Activated T-cell treated with anti-CD3 and anti-CD28 coated beads for 24 hours (primary cell): ENCODE results near the gene TMPRSS7.

Experiments
- DNase-seq: peaks from one replicate; pipeline ENCODE4 v3.0.0-alpha.2; 2020; ENCODE audit warnings: low read depth

The TMPRSS7 gene, protein sequence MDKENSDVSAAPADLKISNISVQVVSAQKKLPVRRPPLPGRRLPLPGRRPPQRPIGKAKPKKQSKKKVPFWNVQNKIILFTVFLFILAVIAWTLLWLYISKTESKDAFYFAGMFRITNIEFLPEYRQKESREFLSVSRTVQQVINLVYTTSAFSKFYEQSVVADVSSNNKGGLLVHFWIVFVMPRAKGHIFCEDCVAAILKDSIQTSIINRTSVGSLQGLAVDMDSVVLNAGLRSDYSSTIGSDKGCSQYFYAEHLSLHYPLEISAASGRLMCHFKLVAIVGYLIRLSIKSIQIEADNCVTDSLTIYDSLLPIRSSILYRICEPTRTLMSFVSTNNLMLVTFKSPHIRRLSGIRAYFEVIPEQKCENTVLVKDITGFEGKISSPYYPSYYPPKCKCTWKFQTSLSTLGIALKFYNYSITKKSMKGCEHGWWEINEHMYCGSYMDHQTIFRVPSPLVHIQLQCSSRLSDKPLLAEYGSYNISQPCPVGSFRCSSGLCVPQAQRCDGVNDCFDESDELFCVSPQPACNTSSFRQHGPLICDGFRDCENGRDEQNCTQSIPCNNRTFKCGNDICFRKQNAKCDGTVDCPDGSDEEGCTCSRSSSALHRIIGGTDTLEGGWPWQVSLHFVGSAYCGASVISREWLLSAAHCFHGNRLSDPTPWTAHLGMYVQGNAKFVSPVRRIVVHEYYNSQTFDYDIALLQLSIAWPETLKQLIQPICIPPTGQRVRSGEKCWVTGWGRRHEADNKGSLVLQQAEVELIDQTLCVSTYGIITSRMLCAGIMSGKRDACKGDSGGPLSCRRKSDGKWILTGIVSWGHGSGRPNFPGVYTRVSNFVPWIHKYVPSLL

DNA sequence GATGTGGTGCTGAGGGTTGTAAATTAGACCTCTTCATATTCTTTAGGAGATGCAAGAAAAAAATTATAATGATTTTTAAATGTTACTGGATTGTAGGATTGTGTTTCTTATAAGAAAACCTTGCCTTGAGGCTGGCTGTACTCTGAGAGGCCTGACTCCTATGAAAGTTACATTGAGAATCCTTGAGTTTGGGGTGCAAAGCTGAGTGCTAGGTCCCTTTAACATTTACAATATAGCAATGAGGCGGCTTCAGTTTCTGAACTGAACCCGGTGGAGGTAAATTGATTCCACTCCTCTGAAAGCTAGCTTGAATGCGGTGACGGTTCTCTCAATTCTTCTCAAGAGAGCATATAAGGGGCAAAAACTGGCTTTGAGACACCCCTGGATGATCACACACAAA lies at the start of gene TMPRSS7:
TMPRSS7 (plus strand) TSS at position 301 of the 400 bp plus-strand sequence. CDS start 110 bp downstream, outside the sequence.
- DNase-seq, result no peak

DNA sequence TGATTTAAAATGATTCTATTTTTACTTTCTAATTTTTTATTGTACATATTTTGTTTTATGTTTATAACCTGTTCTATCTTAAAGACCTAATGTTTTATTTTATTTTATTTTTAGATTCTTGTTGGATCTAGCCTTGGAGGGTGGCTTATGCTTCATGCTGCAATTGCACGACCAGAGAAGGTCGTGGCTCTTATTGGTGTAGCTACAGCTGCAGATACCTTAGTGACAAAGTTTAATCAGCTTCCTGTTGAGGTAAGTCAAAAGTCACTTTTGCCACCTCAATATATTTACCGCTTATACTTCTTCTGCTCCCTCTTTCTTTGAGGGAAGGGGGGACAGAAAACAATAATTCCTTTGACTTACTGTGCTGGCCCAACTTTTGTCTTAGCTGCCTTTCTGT lies 47.7 kb upstream of the TMPRSS7 start:
- no peak for DNase-seq

DNA sequence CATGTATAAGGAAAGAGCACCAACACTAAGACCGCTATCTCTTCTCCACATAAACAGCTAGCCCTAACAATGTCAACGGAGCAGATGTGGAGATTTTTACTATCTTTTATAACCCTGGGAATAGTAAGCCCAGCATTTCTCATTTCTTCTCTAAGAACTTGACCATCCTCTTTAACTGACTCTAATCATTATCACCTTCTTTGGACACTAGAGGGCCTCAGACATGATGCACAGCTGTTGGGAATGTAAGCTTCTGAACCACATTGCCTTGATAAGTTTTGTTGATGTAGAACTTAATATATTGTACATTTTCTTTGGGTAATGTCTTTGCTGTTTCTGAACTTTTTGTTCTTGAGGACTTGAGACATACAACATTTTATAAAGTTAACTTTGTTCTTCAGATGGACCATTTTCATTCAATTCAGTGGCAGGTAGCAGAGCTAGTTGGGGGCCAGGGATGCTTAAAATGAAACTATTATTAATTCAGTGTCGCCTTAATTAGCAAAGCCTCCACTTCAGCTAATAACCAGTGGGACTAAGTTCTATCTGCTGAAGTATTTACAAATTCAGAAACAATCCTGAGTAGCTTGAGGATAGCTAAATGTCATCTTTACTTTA lies 45.4 kb upstream of the TMPRSS7 start:
- DNase-seq, result no peak

DNA sequence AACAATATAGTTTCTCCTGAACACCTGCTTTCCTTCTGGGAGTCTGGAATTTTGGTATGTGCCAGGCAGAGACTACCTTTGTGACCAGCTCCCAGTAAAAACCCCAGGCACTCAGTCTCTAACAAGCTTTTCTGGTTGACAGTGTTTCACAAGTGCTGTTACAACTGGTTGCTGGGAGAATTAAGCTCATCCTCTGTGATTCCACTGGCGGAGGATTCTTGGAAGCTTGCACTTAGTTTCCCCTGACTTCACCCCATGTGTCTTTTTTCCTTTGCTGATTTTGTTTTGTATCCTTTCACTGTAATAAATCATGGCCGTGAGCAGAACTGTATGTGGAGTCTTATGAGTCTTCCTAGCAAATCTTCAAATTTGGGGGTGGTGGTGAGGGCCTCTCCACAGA lies 41.5 kb upstream of the TMPRSS7 start:
- no peak for DNase-seq

DNA sequence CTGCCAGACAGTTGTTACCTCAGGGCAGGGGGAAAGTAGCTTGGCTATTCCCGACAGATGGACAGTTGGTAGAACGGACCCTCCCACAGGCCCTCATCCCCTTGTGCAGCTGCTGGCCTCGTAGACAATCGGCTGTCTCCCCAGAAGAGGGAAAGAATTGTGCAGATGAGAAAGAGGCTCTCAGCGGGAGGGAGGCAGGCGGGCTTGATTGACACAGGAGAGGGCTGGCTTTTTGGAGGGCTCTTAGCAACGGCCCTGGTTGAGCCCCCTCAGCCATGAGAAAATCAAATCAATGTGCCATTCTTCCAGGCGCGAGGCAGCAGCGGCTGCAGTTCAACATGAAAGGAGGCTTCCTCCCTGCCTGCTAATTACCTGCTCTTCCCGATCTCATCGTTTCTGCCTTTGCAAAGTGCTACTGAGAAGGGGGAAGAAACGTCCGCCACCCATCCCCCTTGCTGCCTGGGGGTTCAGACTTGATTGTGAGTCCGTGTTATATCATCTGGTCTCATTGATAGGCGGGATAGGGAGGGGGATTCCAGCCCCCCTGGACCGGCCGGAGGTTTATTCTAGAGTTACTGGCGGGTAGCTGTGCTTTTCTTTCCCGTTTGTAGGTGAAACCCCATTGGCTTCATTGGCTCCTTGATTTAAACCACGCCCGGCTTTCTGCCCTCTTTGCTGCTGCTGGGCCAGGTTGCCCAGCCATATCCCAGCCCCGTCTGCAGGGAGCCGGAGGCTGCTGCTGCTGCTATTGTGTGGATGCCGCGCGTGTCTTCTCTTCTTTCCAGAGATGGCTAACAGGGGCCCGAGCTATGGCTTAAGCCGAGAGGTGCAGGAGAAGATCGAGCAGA lies 35.7 kb upstream of the TMPRSS7 start, which contains the start of gene TAGLN3:
TAGLN3 (plus strand) TSS at position 287 of the 848 bp plus-strand sequence; CDS start at position 788, 501 bp downstream.
- no peak for DNase-seq

DNA sequence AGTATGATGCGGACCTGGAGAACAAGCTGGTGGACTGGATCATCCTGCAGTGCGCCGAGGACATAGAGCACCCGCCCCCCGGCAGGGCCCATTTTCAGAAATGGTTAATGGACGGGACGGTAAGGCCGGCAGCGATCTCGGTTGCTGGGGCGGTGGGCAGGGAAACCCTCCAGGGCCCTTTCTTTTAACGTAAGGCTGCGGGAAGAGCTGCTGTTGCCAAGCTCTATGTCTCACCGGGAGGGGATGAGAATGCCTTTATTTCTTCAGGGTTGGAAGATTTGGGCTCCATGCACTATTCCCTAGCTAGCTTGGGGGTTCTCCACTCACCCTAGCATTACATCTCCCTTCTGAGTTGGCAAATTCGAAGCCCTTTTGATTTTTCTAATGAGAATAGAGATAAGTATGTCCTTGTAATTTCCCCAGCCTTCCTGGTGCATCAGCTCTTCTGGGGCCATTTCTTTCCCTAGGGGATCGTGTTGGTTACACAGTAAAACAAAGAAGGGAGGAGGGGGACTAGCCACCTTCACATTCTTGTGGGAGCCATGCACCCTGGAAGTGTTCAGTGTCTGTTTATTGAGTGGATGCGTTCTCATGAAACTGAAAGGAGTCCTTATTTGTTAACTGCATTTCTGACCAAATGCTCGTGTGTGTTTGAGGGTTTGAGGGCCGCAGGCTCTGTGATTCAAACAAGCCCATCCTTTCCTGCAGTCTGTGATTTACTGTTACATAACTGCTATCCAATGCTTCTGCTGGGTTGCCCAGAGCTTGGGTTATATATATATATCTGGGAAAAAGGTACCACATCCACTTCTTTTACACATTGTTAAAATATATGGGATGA lies 34.8 kb upstream of the TMPRSS7 start:
- DNase-seq, result no peak

DNA sequence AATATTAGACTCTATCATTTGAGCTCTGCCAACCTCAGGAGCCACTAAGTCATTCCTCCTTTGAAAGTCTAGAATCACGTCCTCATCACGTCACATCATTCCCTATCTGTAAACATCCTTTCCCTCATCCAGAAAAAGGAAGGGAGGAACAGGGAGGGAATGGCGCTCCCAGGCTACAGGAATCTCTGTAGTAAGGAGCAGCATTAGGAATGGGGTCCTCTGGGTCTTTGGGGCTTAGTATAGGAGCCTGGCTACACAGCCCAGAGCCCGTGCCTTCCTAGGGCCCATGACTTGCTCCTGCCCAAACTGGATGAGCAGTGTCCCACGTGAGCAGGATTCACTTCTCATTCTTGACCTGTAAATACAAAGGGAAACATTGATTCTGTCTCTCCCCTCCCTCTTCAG lies 34.2 kb upstream of the TMPRSS7 start:
- no peak for DNase-seq

DNA sequence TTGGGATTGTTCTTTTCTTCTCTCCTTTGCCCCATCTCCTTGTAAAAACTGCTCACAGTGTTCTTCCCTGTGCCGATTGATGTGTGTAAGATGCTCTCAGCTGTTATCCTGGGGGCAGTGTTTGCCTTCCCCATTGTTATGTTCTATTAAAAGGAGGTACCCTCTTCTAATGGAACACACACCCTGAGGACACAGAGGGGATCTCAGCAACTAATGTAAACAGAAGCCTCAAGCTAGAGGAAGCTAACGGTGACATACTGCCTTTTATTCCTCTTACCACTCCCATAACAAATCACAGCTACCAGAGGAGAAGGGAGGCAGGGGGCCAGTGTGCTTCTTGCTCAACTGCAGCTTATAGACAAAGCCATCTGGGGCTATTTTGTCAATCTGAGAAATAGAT lies 33.6 kb upstream of the TMPRSS7 start:
- DNase-seq, result no peak

DNA sequence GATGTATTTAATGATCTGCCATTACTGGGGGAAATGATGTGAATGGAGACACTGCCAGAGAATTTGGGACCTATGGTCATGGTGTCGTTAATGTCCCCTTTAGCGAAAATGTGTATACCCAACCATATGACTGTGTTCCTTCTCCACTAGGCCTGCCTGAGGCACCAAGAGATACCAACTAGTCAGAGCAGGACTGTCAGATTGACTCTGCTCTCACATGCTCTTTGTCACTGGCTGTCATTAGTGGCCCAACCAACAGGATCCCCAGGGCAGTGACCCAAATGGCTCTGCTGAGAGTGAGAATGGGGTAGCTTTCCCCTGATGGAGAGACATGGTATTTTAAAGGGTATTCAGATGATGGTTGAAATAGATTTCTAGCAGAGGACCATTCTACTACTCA lies 33.0 kb upstream of the TMPRSS7 start:
- no peak for DNase-seq

DNA sequence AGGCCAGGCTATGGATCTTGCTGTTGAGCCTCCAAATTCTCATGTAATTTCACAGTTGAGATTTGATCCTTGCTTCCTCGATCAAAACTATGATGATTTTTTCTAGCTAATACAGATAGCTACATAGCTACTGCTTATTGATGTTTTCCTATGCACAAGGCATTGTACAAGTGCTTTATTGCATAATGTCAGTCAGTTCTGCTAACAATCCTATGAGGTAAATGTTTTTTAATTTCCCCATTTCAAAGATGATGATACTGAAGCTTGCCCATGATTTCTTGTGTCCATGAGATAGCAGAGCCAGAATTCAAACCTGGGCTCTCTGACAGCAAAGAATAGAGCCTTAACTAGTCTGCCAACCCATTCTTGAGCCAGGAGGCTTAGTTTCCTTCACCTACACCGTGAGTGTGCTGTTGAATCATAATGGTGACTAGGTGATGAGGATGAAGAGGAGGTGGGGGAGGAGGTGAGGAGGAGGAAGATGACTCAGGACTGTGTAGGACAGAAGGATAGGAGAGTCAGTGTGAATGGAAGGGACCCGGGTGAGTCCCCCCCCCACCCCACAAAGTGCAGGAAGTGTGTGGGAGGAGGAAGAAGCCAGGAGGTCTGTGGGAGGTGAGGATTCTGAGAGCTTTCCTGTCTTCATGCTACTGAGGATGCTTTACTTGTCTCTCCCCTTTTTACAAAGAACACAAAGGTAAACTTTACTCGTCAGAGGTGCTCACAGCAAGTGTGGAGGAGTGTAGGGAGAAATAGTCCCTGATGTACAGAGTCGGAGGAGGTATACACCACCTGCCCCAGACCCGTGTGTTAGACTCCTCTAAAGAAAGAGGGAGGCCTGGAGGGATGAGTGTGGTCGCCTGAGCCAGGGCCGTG lies 32.2 kb upstream of the TMPRSS7 start:
- peak; percentile 50 for DNase-seq

DNA sequence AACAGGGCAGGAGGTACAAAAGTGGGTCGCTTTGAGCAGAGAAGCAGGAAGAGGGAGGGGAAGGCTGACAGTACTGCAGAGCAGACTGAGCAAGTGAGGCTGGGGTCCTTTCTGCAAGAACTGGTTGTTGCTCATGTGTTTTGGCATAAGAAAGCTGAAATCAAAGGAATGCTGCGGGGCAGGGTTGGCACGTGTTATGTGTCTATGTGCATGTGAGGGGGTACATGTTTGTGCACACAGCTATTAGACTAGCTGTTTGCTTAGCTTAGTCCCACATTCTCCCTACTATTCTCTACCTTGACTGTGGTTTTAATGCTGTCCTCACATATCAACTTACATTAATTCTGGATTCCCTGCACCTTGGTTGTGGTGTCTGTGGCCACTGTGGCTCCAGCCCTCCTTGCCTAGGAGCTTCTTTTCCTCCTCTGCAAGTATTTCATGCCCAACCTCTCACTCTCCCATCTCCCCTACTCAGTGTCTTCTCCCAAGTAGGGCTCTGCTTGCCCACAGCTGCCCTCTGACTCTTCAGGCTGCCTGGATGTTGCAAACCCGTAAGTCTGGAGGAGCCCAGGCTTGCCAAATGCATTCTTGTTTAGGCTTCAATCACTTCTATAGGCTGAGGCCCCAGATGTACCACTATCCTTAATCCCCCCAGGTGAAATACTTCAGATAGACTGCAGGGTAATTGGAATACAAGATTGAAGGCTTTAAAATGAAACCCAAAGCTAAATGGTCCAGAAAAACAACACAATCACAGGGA lies 31.0 kb upstream of the TMPRSS7 start:
- DNase-seq, result no peak

DNA sequence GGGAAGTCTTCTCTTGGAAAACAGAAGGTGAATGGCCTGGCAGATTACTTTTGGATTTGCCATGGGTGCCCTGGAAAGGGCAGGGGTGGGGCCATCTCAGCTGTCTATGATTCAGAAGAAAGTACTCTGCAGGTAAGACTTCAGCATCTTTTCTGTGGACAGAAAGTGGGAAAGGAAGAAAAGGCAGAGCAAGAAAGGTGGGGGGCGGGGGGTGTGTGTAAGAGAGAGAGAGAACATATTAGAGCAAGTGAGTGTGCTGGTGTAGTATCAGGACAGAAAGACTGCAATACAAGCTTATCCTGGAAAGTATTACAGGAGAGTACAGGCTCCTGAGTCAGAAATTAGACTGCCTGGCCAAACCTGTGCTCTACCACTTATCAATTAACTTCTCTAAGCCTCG lies 30.3 kb upstream of the TMPRSS7 start:
- DNase-seq, result no peak

DNA sequence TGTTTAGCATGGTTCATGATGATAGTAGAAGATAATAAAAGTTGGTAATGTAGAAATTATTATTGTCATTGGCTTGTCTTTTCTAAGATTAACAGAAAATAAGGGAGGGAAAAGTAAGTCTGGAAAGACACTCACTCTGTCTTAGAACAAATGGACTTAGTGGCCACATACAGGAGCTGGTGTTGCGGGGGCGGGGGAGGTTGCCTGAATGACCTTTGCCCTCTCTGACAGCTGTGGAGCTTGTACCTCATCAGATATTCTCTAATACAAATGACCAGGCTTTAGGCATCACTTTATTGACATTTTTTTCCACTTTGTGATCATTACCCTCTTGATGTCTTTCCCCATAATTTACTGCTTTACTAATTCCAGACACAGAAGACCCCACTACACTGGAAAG lies 29.9 kb upstream of the TMPRSS7 start:
- no peak for DNase-seq

DNA sequence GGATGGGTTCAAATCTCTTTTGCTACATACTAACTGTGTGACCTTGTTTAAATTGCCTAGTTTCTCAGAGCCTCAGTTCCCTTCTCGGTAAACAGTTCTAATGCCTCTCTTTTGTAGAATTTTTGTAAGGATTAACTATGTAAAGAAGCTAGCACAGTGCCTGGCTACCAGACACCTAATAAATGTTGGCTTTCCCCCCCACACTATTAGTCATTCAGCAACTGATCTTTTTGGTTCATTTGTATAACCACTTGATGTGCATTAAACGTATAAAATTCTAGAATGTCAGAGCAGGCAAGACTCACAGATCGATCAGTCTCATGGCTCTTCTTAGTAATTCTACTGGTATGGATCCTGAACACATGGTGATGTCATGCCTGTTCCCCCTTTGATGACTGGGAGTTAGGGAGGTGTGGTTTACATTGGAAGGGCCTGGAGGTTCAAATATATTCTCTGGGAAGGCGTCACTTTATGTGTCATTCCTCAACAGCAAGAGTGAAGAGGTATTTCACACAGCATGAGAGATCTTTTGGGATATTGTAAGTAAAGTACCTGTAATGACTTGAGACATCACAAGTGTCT lies 29.4 kb upstream of the TMPRSS7 start:
- DNase-seq, result no peak

DNA sequence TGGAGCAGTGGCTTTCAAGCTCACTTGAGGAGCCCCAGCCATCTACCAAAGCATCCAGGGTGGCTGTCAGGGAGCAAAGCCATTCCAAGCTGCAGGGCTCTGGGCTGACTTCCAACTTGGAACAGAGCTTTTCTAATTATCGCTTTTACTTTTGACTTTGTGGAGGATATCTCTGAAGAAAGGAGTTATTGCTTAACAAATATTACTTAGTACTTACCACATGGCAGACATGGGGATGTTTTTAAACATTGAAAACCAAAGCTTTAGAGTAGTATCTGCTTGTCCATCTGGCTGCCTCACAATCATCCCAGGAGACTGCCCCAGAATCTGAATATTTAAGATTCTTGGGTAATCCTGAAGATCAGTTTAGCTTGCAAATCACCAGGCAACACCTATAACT lies 26.9 kb upstream of the TMPRSS7 start:
- DNase-seq, result no peak

DNA sequence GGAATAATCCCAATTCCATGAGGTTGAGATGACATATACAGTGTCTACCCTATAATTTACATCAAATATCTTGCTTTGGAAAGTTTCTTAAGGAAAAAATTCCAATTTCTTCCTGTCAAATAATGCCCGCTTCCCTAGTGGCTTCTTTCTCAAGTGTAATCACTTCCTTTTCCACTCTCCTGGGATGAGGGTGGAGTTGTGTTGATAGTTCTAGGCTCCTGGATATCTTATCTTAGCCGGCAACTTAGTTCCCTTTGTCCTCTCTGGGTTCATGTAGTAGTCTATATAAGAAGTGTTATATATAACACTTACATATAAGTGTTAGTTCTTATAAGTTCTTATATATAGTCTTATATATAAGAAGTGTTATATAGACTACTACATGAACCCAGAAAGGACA lies 24.9 kb upstream of the TMPRSS7 start:
- DNase-seq, result no peak

DNA sequence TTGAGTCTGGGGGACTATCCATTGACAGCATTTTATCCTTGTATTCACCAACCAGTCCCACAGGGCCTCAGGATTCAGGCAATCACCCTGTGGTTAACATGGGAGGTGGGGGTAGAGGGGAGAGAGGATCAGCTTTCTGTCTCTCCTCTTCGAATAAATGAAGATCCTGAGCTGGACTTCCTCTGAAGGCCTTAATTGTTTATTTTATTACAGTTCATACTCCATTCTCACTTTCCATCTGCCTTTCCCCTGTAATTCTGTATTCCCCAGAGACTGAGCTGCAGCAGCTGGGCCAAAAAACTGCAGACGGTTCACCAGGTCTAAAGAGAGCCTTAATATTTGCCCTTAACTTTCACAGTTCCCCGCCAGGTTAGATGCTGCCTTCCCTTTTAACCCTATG lies 23.9 kb upstream of the TMPRSS7 start:
- no peak for DNase-seq

DNA sequence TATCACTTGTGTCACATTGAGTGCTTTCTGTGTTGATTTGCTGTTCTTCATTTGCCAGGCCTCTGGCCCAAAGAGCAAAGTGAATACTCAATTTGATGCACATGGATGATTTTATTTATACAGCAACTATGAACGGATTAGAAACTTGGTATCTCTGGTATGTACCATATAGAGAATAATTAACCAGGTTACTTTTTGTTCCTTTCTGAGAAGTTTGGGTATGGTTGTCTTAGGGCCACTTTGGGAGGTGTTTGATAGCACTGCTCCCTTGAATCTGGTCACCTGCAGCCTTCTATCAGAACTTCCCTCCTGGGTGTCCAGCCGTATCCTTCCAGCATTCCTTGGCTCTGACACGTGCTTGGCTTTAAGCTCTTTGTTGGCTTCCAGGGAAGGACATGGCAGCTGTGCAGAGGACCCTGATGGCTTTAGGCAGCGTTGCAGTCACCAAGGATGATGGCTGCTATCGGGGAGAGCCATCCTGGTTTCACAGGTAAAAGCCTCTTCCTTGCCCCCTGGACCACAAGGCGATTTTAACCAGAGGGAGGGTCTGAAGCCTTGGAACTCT lies 23.1 kb upstream of the TMPRSS7 start:
- DNase-seq, result no peak
